NCI-H1092 (cell line): ENCODE measurements around the gene NAGS.
"Not testable (repeated sequence)": the region's sequence is repeated elsewhere in the genome, so short reads cannot be mapped to it uniquely, and the experiment has no call there.

ENCODE experiments used
- DNase-seq: peaks from one replicate; lab custom pipeline; 2025; lab: John Stamatoyannopoulos, UW

Gene NAGS

DNA sequence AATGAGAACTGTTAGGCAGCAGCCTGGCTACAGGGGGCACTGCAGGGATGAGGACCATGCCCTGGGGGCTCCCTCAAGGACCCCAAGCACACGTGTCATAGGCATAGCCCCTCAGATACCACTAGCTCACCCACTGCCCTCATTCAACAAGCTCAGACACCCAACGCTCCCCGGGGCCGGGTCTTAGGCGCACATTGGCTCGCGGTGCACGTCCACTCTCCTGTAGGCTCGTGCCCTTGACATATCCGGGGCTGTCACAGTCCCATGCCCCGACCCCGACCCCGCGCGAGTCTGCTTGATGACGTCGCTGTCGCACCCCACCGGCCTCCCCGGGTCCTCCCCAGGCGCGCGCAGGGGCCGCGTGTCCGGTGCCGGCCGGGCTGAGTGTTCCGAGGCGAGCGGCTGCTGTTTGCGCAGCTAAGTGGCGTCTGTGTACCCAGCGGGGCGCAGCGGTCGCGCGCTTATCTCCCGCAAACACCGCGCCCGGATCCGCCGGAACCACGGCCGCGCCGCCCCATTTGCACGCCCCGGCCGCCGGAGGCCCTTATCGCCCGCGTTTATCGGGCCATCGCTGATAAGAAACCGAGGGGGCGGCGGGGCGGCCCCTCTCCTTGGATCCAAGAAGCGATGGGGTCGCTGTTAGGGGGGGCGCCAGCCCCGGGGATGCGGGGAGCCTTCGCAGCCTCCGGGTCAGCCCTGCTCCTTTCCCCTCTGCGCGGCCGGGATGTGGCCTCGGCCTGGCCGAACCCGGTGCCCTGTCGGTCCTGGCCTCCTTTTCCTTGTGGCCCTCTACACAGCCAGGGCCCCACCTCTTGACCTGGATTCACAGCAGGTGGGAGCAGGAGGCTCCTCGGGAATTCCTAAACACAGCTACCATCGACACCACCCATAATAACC, 20.7 kb upstream of the NAGS start:
- no peak for DNase-seq

DNA sequence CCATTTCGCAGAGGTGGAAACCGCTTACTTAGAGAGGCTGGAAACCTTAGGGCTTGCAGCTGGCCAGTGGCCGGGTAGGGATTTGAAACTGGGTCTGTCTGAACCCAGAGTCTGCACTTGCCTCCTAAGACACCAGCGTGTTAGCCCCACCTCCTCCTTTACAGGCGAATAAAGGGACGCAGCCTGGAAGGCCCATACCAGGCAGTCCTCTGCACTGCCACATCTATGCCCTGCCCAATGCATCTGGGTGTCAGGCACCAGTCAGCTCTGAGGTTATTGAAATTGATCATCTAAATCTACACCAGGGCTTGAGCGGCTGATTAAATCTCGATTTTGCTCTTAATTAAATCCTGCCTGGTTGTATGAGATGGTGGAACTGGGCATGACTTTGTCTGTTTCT, 19.9 kb upstream of the NAGS start:
- DNase-seq = no peak

DNA sequence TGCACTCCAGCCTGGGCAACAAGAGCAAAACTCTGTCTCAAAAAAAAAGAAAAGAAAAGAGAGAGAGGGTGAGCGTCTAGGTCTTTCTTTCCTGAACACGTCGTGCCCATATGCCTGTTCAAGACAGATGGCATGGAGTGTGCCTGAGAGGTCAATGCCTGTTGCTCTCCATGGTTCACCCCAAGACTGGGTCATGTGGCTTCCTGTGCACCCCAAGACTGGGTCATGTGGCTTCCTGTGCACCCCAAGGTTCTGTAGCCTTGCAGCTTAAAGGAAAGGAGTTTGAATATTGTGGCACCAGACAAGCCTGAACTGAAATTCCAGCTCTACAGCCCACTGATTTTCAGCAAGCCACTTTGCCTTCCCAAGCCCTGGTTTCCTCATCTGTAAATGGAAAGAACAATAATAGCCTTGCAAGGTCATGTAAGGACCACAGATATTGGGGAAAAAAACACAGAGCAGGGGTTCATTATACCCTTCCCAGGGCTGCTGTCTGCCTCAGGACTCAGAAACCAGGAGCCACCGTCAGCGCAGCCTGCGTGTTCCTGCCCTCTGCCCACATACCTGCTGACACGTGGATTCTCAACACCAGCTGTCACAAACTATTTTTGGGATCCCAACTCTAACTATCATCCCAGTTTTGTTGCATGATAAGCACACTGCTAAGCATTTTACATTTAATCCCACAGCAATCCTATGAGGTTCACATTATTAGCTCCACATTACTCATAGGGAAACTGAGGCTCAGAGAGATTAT, 18.0 kb upstream of the NAGS start:
- no peak for DNase-seq

DNA sequence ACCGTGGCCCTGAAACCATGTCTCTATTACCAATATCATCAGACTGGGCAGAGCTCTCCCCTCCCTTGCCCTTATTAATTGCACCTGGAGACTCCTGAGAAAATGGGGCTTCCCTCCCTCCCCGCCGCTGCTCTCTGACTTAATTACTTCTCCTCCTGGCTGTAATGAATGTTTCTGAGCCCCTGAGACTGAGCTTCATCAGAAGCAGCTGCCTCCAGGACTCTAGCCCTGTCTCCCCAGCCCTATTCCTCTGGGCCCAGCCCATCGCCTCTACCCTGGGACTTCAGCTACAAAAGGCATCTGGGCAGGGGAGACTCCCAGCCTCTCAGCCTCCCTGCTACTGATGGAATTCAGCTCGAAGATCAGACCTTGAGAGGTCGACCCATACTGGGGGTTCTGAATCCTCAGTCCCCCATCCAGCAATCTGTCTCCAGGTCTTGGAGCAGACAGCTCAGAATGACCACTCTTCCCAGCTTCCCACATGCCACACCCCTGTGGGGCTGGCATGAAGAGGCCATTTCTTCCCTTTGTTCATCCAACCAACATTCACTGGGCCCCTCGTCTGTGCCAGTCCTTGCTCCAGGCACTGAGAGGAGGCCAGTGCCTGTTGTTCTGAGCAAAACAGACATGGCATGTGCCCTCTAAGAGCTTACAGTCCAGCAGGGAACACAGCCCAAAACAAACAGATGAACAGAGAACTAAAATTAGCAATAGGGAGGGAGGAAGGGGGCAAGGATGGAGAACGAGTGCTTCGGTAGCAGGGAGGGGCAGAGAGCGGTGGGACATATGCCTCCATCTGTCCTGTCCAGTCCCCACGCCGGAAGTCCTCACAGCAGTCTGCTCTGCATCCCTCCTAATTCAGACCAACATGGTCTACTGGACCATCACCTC, 17.0 kb upstream of the NAGS start:
- DNase-seq = no peak

DNA sequence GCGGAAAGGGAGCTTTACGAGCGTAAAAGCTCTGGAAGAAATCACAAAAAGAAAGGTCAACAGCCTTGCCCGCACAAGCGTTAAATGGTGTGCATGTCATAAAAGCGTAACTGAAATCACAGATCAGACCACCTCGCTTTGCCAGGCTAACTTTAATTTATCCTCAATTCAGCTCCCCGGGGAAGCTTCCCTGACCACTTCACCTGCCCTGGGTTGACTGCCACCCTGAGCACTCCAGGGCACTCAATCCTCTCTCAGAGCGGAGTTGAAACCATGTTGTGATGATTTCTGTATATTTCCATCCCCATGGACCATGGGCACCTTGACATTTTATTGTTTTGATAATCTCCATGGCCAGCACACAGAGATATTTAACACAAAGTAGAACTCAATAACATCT, 16.1 kb upstream of the NAGS start:
- no peak for DNase-seq

DNA sequence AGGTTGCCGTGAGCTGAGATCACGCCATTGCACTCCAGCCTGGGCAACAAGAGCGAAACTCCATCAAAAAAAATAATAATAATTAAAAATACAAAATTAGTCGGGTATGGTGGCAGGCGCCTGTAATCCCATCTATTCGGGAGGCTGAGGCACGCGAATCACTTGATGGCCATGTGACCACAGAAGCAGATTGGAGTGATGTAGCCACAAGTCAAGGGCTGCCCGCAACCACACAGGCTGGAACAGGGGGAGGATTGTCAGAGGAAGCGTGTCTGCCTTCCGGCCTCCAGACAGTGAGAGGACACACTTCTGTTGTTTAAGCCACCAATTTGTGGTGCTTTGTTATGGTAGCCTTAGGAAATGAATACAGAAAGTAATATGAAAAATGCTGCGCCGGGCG, 11.8 kb upstream of the NAGS start:
- no peak for DNase-seq

DNA sequence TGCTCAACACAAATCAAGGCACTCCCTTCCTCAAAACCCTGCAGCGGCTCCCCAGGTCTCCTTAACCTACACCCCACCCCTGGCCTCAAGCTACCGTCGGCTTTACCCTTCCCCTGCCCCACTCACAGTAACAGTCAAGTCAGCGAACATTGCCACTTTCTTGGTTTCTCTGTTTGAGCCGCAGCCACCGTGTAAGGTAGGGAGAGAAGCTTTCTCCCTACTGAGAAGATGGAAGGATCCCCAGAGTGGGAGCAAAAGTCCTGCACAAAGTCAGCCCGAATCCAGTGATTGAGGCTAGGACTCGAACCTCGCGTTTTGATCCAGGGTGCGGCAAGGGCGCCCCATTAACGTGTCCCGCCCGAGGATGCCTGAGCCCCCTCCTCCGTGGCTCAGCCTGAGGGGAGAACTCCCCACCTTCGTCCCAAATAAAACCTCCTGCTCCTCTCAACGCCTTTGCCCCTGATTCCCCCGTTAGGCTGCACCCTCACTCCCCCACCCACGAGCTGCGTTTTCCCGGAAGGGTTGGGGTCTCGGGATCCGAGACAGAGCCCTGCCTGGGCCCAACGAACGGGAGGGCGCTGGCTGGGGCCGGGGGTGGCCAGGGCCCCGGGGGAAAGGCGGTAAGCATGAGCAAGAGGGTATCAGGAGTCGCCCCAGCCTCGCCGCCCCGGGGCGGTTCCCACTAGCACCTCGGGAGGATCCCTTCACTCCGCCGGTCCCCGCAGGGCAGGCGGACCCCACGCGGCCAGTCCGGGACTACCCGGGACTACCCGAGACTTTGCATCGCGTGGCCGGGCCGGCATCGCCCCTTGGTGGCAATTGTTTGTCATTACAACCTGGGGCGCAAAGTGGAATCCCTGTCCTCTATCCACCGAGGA, 9.9 kb upstream of the NAGS start:
- DNase-seq = no peak

DNA sequence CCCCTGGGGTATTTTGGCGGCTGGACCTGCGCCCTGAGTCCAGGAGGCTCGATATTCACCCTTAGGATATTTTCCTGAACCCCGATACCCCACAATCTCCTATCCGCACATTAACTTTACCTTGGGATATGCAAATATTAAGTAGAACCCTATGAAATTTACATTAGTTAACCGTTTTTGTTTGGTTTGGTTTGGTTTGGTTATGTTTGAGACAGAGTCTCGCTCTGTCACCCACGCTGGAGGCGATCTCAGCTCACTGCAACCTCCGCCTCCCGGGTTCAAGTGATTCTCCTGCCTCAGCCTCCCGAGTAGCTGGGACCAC, 9.3 kb upstream of the NAGS start:
- no peak for DNase-seq

DNA sequence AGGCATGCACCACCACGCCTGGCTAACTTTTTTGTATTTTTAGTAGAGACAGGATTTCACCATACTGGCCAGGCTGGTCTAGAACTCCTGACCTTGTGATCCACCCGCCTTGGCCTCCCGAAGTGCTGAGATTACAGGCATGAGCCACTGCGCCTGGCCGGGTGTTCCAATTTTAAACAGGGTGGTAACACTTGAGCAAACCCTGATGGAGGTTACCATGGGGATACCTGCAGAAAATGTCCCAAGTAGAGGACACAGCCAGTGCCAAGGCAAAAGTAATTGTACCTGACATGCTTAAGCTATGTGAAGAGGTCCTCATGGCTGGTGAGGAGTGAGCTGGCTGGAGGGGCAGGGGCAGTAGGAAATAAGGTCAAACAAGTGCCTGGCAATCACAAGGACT, 7.2 kb upstream of the NAGS start:
- DNase-seq = not testable (repeated sequence)

DNA sequence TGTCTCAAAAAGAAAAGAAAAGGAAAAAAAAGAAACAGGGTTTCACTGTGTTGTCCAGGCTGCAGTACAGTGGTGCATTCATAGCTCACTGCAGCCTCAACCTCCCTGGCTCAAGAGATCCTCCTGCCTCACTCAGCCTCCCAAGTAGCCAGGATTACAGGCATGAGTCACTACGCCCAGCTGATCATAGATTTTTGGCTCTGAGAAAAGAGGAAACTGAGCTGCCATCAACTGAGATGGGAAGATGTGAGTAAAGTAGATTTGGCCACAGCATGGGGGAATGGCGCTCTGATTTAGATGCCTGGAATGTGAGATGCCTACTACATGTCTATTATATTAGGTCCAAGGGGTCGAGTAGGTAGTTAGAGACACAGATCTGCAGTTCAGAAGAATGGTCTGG, 5.9 kb upstream of the NAGS start:
- DNase-seq = no peak

DNA sequence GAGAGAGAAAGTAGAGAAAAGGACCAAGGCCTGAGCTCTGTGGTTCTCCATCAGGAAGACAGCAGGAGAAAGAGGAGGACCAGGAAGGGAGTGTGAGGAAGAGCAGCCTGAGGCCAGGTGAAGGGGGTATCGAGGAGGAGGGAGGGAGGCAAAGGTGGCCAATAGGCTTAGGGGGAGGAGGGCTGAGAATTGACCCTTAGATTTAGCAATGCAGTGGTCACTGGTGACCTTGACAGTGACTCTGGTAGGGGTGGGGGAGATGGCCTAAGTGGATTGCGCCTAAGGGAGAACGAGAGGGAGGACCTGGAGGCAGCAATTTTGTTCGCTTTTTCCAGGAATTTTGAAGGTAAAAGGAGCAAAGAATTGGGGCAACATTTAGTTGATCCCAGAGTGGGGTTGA, 5.4 kb upstream of the NAGS start:
- DNase-seq = no peak

DNA sequence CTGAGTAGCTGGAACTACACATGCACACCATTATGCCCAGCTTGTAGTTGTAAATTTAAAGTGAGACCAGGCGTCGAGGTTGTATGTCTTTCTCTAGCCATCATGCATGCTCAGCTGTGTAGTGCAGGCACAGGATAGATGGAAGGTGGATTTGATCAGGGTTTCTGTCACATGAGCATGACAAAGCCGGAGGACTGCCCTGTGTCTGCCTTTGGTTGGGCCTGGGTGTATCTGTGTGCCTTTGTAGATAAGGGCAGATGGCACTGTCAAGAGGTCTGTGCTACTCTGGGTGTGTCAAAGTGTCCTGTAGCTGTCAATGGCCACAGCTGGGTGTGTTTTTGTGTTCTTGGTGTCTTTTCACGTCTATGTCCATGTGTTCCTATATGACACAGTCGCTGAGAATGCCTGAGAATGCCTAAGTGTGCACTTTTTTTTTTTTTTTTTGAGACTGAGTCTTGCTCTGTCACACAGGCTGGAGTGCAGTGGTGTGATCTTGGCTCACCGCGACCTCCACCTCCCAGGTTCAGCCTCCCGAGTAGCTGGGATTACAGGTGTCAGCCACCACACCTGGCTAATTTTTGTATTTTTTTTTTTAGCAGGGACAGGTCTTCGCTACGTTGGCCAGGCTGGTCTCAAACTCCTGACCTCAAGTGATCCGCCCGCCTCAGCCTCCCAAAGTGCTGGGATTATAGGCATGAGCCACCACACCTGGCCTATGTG, 4.1 kb upstream of the NAGS start:
- DNase-seq = no peak

DNA sequence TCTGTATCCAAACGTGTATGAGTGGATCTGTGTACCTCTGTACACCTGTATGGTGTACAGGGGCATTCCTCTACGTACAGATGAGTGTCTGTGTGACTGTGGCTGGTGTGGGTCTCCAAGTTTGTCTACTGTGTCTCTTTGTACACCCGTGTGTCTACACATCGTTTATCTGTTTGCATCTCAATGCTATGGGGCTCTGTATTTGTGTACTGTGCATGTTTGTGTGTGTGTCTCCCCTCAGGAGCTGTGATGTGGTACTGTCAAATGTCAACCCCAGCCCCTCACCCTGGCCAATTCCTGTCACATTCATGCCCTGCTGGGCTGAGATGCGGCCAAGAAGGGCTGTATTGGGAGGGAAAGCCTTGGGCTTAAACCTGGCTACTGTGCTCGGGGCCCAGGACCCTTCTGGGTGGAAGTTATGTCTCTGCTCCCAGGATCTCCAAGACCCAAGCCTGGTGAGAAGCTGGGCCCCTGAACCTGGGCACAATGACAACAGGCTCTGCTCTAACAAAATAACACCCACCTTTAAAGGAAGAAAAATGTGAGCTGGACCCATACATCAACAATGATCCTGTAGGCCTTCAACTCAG, 3.5 kb upstream of the NAGS start:
- DNase-seq = no peak

DNA sequence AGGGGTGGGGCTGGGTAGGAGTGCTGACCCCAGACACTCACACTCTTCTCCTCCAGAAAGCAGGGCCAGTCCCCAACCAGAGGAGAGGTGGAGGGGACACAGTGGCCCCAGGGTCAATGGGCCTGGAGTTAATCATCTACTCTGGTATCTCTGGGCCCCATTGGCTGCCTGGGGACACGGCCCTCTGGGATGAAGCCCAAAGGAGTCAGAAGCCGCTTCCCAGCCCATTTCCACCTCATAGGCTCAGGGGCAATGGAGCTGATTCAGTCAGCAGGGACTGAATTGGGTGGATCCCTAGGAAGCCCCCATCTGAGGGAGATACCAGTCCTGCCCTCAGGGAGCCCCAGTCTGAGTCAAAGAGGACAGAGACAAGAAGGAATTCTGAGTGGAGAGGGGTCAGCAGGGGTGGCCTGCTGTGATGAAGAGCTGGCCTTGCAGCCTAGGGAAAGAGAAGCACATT, 2.9 kb upstream of the NAGS start:
- no peak for DNase-seq

DNA sequence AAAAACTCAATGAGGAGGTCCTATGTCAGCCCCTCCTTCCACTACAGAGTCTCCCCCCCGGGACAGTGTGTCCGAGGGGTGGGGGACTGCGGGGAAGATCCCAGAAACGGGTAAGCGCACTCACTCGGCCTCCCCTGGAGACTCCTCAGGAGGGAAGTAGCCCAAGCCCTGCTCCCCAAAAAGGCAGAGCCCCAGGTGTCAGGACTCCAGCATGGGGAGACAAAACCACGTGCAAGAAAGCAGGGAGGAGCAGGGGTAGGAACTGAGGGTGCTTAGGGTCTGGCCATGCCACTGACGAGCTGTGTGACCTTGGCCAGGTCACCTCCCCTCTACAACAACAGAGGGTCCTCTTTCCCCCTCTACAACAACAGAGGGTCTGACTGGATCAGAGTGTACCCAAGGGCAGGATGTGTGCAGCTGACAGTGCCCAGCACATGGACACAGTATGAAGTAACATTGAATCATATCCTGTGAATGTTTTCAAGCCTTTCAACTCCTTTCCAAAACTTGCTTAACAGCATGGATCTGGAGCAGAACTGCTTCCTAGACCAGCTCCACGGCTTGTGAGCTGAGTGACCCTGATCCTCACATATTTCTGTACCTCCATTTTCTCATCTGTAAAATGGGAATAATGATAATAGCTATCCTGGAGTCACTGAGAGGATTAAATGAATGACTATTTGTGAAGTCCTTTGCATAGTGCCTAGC, 2.1 kb upstream of the NAGS start:
- DNase-seq = no peak

DNA sequence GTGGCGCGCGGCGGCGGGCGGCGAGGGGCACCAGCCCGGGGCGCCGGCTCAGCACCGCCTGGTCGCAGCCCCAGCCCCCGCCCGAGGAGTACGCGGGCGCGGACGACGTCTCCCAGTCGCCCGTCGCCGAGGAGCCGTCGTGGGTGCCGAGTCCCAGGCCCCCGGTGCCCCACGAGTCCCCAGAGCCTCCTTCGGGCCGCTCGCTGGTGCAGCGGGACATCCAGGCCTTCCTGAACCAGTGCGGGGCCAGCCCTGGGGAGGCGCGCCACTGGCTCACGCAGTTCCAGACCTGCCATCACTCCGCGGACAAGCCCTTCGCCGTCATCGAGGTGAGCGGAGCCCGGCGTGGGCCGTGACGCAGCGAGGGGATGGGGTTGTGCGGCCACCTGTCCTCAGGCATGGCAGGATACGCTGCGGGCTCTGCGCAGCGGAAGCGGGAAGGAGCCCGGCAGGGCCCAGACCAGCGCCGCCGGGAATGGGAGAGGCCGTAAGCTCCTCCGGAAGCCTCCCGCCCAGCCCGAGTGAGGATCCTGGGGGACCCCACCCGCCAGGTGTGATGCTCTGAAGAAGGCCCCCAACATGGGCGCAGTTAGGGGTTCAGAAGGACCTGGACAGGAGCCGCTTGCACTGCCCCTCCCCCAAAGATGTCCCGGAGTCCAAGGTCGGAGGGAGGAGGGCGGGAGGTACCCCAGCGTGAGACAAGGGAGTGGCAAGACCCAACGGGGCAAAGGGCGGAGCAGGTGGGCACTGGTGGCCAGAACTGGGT, 522 bp downstream of the NAGS start:
- DNase-seq = no peak

DNA sequence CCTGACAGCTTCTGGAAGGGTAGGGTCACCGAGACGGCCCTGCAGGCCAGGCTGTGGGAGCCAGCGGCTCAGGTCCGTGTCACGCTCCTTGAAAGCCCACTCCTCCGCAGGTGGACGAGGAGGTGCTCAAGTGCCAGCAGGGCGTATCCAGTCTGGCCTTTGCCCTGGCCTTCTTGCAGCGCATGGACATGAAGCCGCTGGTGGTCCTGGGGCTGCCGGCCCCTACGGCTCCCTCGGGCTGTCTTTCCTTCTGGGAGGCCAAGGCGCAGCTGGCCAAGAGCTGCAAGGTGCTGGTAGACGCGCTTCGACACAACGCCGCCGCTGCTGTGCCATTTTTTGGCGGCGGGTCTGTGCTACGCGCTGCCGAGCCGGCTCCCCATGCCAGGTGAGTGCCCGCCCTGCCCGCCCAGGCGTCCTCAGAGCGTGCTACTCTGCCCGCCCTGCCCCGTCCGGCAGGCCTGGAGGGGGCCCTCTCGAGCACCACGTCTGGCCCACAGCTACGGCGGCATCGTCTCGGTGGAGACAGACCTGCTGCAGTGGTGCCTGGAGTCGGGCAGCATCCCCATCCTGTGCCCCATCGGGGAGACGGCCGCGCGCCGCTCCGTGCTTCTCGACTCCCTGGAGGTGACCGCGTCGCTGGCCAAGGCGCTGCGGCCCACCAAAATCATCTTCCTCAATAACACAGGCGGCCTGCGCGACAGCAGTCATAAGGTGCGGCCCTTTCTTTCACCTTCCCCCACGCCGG, 1.3 kb downstream of the NAGS start:
- no peak for DNase-seq

DNA sequence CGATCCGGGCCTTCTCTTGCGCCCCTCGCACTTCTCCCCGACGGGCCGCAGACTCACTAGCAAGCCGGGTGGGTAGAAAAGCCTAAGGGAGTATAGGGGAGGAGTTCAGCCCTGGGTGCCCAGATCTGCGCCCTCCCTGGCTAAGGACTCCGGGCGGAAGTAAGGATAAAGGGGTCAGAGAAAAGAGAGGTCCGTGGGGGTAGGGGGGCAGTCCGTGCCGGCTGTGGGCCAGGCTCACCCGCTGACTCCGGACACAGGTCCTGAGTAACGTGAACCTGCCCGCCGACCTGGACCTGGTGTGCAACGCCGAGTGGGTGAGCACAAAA, 1.8 kb downstream of the NAGS start:
- DNase-seq = no peak
